HepG2 (cell line): Measurements from ENCODE around the gene INF2. TPM values are rescaled to one million over a fixed set of nuclear protein-coding genes. Genes with fewer than 3 reads are reported as not detected.

ENCODE experiments used
- ATAC-seq: fragments of 200-7000 bp; cut with Tn5 transposase; 3 replicates; pipeline ENCODE4 v1.9.1; 2020; ENCODE audit warnings: mild to moderate bottlenecking, moderate library complexity
- BruUV-seq: library from RNA; stranded (reverse); fragments of 400-500 nt; replicated peaks from 2 replicates; lab custom pipeline; 2021; lab: Mats Ljungman, UMichigan
- CTCF ChIA-PET: fragments of 300-600 bp; formaldehyde crosslinking; extraction: SDS; loops from one replicate; lab custom pipeline; 2021; ENCODE audit warnings: low total read pairs, inconsistent platforms, low intra/inter-chr PET ratio; lab: Yijun Ruan, JAX
- POLR2A ChIA-PET: fragments of 350-600 bp; sonication (Branson Sonifier 250); formaldehyde crosslinking; loops from one replicate; lab custom pipeline; 2020; ENCODE audit warnings: antibody characterized with exemption, inconsistent platforms; lab: Yijun Ruan, JAX
- DNase-seq: peaks from one replicate; pipeline ENCODE4 v3.0.0-alpha.2; 2015; ENCODE audit warnings: low spot score
- FAIRE-seq: peaks from 3 replicates; lab custom pipeline; 2011; peaks lifted over from hg19 to GRCh38; lab: Jason Lieb, UNC
- H2AFZ ChIP-seq: one replicate; pipeline ENCODE4 v1.6.1; 2011; ENCODE audit warnings: low read length, inconsistent platforms
- H3K27ac ChIP-seq: fragments of 300-600 bp; 3 replicates; pipeline ENCODE4 v1.8.0; 2011; ENCODE audit warnings: mixed run types, mild to moderate bottlenecking, mixed read lengths, low read length, inconsistent platforms; ENCODE audit not compliant: insufficient read depth; ENCODE audit errors: extremely low read length
- H3K27me3 ChIP-seq, 2 experiments: fragments of 200-600 bp in 1 of 2; 2 replicates in 1 of 2; 3 replicates in 1 of 2; pipeline versions ENCODE4 v1.6.0 to v1.8.0; 2011; ENCODE audit warnings: low read length in 2 of 2, mild to moderate bottlenecking in 2 of 2, moderate library complexity in 2 of 2, inconsistent platforms in 1 of 2; ENCODE audit not compliant: insufficient read depth in 2 of 2, control insufficient read depth in 1 of 2
- H3K36me3 ChIP-seq, 2 experiments: fragments of 200-600 bp in 1 of 2; replicated peaks in 1 of 2; 2 replicates in 1 of 2; 3 replicates in 1 of 2; pipeline versions ENCODE4 v1.5.1 to v1.8.0; 2011; ENCODE audit warnings: low read length in 2 of 2, inconsistent platforms in 1 of 2; ENCODE audit not compliant: insufficient read depth in 2 of 2, control insufficient read depth in 1 of 2
- H3K4me1 ChIP-seq: 2 replicates; pipeline ENCODE4 v1.5.1; 2012; ENCODE audit warnings: low read length, inconsistent platforms; ENCODE audit not compliant: insufficient read depth
- H3K4me2 ChIP-seq: 2 replicates; pipeline ENCODE4 v1.6.0; 2011; ENCODE audit warnings: low read depth, low read length, inconsistent platforms
- H3K4me3 ChIP-seq, 3 experiments: fragments of 200-600 bp in 1 of 3; sonication (generic), shearing (Covaris generic) in 1 of 3; replicated peaks in 1 of 3; 2 replicates each; pipeline ENCODE4 v1.5.1; 2011 to 2016; ENCODE audit warnings: low read length in 3 of 3, inconsistent platforms in 2 of 3, low read depth in 2 of 3, mild to moderate bottlenecking in 2 of 3, control low read depth in 1 of 3, mixed read lengths in 1 of 3; ENCODE audit not compliant: insufficient read depth in 1 of 3
- H3K79me2 ChIP-seq: one replicate; pipeline ENCODE4 v1.6.1; 2011; ENCODE audit warnings: low read length, inconsistent platforms; ENCODE audit not compliant: insufficient read depth
- H3K9ac ChIP-seq: 2 replicates; pipeline ENCODE4 v1.6.0; 2011; ENCODE audit warnings: mild to moderate bottlenecking, low read depth, low read length, inconsistent platforms; ENCODE audit not compliant: insufficient read depth
- H3K9me3 ChIP-seq: 2 replicates; pipeline ENCODE4 v1.5.1; 2012; ENCODE audit warnings: mild to moderate bottlenecking, low read length
- H4K20me1 ChIP-seq: 2 replicates; pipeline ENCODE4 v1.6.0; 2011; ENCODE audit warnings: inconsistent platforms, mild to moderate bottlenecking, low read length, moderate library complexity; ENCODE audit not compliant: insufficient read depth
- AGO1 ChIP-seq: fragments of 200-400 bp; formaldehyde crosslinking; IDR thresholded peaks from 2 replicates; pipeline ENCODE4 v1.6.1; 2017; ENCODE audit warnings: mild to moderate bottlenecking, low read depth, low read length, moderate library complexity; ENCODE audit not compliant: poor library complexity, severe bottlenecking
- AGO2 ChIP-seq: fragments of 200-400 bp; formaldehyde crosslinking; optimal IDR thresholded peaks from 2 replicates; pipeline ENCODE3; 2017; ENCODE audit warnings: mild to moderate bottlenecking, low read depth, low read length, moderate library complexity
- ARNT ChIP-seq: fragments of 450-650 bp; IDR thresholded peaks from 2 replicates; pipeline ENCODE4 v1.6.1; 2017
- DNMT3B ChIP-seq: conservative IDR thresholded peaks from 2 replicates; pipeline ENCODE4 v1.6.1; 2016; ENCODE audit warnings: missing biosample characterization, control low read depth
- KDM2A ChIP-seq: sonication (generic); formaldehyde crosslinking; IDR thresholded peaks from 2 replicates; pipeline ENCODE4 v1.4.0; 2020; ENCODE audit warnings: low read depth, missing genetic modification reagents, borderline replicate concordance
- KDM6A ChIP-seq: IDR thresholded peaks from 2 replicates; pipeline ENCODE4 v1.6.1; 2016; ENCODE audit warnings: low read depth
- KLF16 ChIP-seq, 2 experiments: sonication (generic) in 1 of 2; formaldehyde crosslinking in 1 of 2; IDR thresholded peaks; 2 replicates each; pipeline versions ENCODE4 v1.6.1 to v1.8.0; 2016 to 2023; ENCODE audit warnings: missing genetic modification reagents in 2 of 2, missing compliant biosample characterization in 1 of 2
- NFYB ChIP-seq: sonication (generic); formaldehyde crosslinking; IDR thresholded peaks from 2 replicates; pipeline ENCODE4 v1.4.0; 2020; ENCODE audit warnings: missing genetic modification reagents
- PAX8 ChIP-seq: sonication (generic); formaldehyde crosslinking; IDR thresholded peaks from 2 replicates; pipeline ENCODE4 v1.8.0; 2022; ENCODE audit warnings: mild to moderate bottlenecking, missing genetic modification reagents, borderline replicate concordance
- POGZ ChIP-seq: sonication (generic); formaldehyde crosslinking; IDR thresholded peaks from 2 replicates; pipeline ENCODE4 v1.4.0; 2020; ENCODE audit warnings: mild to moderate bottlenecking, missing genetic modification reagents
- STAG1 ChIP-seq: sonication (generic); formaldehyde crosslinking; IDR thresholded peaks from 2 replicates; pipeline ENCODE4 v1.4.0; 2020; ENCODE audit warnings: missing genetic modification reagents
- ZFP62 ChIP-seq: sonication (generic); formaldehyde crosslinking; IDR thresholded peaks from 2 replicates; pipeline ENCODE4 v1.4.0; 2020; ENCODE audit warnings: missing genetic modification reagents
- ZNF256 ChIP-seq: sonication (generic); formaldehyde crosslinking; conservative IDR thresholded peaks from 2 replicates; pipeline ENCODE4 v1.4.0; 2020; ENCODE audit warnings: missing genetic modification reagents
- ZNF558 ChIP-seq: sonication (generic); formaldehyde crosslinking; IDR thresholded peaks from 2 replicates; pipeline ENCODE4 v1.9.0; 2022; ENCODE audit warnings: mild to moderate bottlenecking, missing genetic modification reagents, borderline replicate concordance
- ZNF598 ChIP-seq: sonication (generic); formaldehyde crosslinking; IDR thresholded peaks from 2 replicates; pipeline ENCODE4 v1.5.1; 2020; ENCODE audit warnings: mild to moderate bottlenecking, missing genetic modification reagents, borderline replicate concordance
- ZNF772 ChIP-seq: sonication (generic); formaldehyde crosslinking; IDR thresholded peaks from 2 replicates; pipeline ENCODE4 v1.5.0; 2020; ENCODE audit warnings: mild to moderate bottlenecking, missing genetic modification reagents
- ZNF773 ChIP-seq: sonication (generic); formaldehyde crosslinking; IDR thresholded peaks from 2 replicates; pipeline ENCODE4 v1.4.0; 2020; ENCODE audit warnings: missing genetic modification reagents, borderline replicate concordance
- ZNF776 ChIP-seq: sonication (generic); formaldehyde crosslinking; IDR thresholded peaks from 2 replicates; pipeline ENCODE4 v1.4.0; 2020; ENCODE audit warnings: mild to moderate bottlenecking, missing genetic modification reagents
- ZNF879 ChIP-seq: sonication (generic); formaldehyde crosslinking; IDR thresholded peaks from 2 replicates; pipeline ENCODE4 v1.8.1; 2023; ENCODE audit warnings: missing genetic modification reagents
- WGBS: methylation state at CpG from one replicate; pipeline ENCODE4 v1.1.6; 2017; ENCODE audit warnings: low lambda C conversion rate; 5-methylcytosine and 5-hydroxymethylcytosine counted together
- in situ Hi-C: cut with HindIII; loops from 2 replicates; pipeline ENCODE4 v1.10.0; 2017; ENCODE audit warnings: low pct_unique_long_range_greater_than_20kb; ENCODE audit not compliant: extremely low pct_ligation_motif_present
- intact Hi-C: fragments of 100-400 bp; cut with micrococcal nuclease; formaldehyde crosslinking; loops from one replicate; pipeline ENCODE4 v1.10.0; 2022; ENCODE audit not compliant: unreplicated experiment
- polyA plus RNA-seq, 8 experiments: library from polyadenylated mRNA; depleted of rRNA in 3 of 8; stranded (reverse) in 7 of 8; unstranded in 1 of 8; fragments of >200 nt; fragmentation: Illumina TruSeq in 4 of 8; extraction: Trizol in 4 of 8; gene quantifications; 2 replicates each; pipeline versions ENCODE4 v1.2.1 to v1.2.3, GENCODE V29; 2011 to 2016; ENCODE audit warnings: low read depth in 4 of 8, missing spikeins in 1 of 8, mixed read lengths in 1 of 8; ENCODE audit not compliant: insufficient read depth in 1 of 8
- total RNA-seq, 5 experiments: library from RNA; depleted of rRNA; stranded (reverse); fragments of >200 nt; fragmentation: Illumina TruSeq; extraction: Trizol; gene quantifications; 2 replicates each; pipeline ENCODE4 v1.2.3, GENCODE V29; 2016; ENCODE audit warnings: low read depth in 1 of 5
- TF ChIP-seq, protein P1 (sequence below): sonication (generic); formaldehyde crosslinking; IDR thresholded peaks from 2 replicates; pipeline ENCODE4 v1.4.0; 2020; ENCODE audit warnings: missing genetic modification reagents

INF2 gene
- total and polyA plus RNA-seq, 2 of the 13 experiments (the other 11 are each of a cell fraction or from before 2014, with no cell fraction given): 16.4 to 26.4 TPM

DNA sequence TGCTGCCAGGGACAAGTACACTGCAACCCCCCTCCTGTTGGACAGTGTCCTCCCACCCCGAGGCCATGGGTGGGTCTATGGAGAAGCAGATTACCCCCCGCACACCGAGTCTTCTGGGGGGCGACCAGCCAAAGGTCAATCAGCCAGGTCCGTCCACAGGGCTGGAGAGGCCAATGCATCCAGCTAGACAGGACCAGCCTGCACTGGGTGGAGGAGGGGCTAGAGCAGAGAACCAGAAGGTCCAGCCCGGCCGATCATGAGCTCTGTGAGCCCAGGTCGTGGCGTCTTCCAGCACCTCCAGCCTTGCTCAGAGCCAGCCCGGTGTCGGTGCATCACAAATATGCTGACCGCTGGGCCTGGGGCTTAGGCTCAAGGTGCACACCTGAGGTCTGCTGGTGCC lies 26.5 kb downstream of the INF2 start (continued):
- TF ChIP-seq AGO1 (no peak), ARNT (no peak), ZFP62 (CRISPR knock-in tag) (no peak), KDM2A (CRISPR knock-in tag) (no peak), PAX8 (CRISPR knock-in tag) (no peak), NFYB (no peak), ZNF773 (CRISPR knock-in tag) (no peak), ZNF558 (CRISPR knock-in tag) (no peak), DNMT3B (CRISPR knock-in tag) (no peak), ZNF772 (no peak), KLF16 (CRISPR knock-in tag; IDR thresholded peaks at IDR 0.05) (no peak)
- TF ChIP-seq, protein P1, sequence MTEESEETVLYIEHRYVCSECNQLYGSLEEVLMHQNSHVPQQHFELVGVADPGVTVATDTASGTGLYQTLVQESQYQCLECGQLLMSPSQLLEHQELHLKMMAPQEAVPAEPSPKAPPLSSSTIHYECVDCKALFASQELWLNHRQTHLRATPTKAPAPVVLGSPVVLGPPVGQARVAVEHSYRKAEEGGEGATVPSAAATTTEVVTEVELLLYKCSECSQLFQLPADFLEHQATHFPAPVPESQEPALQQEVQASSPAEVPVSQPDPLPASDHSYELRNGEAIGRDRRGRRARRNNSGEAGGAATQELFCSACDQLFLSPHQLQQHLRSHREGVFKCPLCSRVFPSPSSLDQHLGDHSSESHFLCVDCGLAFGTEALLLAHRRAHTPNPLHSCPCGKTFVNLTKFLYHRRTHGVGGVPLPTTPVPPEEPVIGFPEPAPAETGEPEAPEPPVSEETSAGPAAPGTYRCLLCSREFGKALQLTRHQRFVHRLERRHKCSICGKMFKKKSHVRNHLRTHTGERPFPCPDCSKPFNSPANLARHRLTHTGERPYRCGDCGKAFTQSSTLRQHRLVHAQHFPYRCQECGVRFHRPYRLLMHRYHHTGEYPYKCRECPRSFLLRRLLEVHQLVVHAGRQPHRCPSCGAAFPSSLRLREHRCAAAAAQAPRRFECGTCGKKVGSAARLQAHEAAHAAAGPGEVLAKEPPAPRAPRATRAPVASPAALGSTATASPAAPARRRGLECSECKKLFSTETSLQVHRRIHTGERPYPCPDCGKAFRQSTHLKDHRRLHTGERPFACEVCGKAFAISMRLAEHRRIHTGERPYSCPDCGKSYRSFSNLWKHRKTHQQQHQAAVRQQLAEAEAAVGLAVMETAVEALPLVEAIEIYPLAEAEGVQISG (CRISPR knock-in tag): no peak

DNA sequence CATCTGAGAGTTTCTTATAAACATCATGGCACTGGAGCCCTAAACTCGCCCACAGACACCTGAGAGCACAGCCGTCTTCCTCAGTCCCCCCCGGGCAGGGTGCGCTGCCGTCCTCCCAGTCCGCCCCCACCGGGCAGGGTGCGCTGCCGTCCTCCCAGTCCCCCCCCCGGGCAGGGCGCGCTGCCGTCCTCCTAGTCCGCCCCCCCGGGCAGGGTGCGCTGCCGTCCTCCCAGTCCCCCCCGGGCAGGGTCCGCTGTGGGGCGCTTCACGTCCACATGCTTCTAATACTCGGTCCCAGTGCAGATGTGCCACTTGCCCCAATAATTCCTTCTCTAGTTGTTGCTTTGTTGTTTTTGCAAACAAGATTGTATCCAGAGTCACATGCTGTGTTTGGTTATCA lies 27.7 kb downstream of the INF2 start:
- no peak overlapping the region for H3K9ac ChIP-seq
- TF ChIP-seq ZNF776 (CRISPR knock-in tag) (no peak), ZNF598 (CRISPR knock-in tag) (no peak), ZNF256 (CRISPR knock-in tag) (no peak), AGO2 (peak; percentile 67), STAG1 (CRISPR knock-in tag) (no peak), ZNF879 (CRISPR knock-in tag) (no peak), KDM6A (no peak), POGZ (CRISPR knock-in tag) (no peak)
- TF ChIP-seq, all 625 proteins: peak for 1
- WGBS: 95% methylated on average over 22 of the region's 22 CpGs
- Histone ChIP-seq H3K36me3 (peaks cover 6 to 12% of the 10 kb centered on the region in 2 experiments; a peak in 3 of 5 replicates), H3K27ac (no peak overlapping the region), H3K4me2 (no peak overlapping the region), H3K9me3 (no peaks in the 10 kb centered on the region), H4K20me1 (no peaks in the 10 kb centered on the region), H3K4me1 (peaks cover 11% of the 10 kb centered on the region), H3K4me3 (no peak overlapping the region), H3K79me2 (no peaks in the 10 kb centered on the region), H3K27me3 (no peaks in the 10 kb centered on the region), H2AFZ (no peak overlapping the region)
- intact Hi-C loops: no loop called here
- in situ Hi-C loops: no loop called here
- FAIRE-seq (no peak), DNase-seq (no peak), ATAC-seq (no peak)
- ChIA-PET POLR2A (no interaction called here), CTCF (no interaction called here)
- BruUV-seq: no TSS peak
